Muscle of leg (tissue), 11 donors: ENCODE measurements around the gene CRB2. TPM values are rescaled to one million over a fixed set of nuclear protein-coding genes. Genes with fewer than 3 reads are reported as not detected.

Experiments used
- DNase-seq: peaks from one replicate; pipeline ENCODE4 v3.0.0; 2013
- H3K27ac ChIP-seq: one replicate; pipeline ENCODE4 v1.5.1; 2013; ENCODE audit warnings: mild to moderate bottlenecking, low read length, control low read depth
- H3K27me3 ChIP-seq: one replicate; pipeline ENCODE4 v1.6.1; 2013; ENCODE audit warnings: low read length; ENCODE audit not compliant: control insufficient read depth, insufficient read depth
- H3K36me3 ChIP-seq: one replicate; pipeline ENCODE4 v1.6.1; 2013; ENCODE audit warnings: low read length; ENCODE audit not compliant: control insufficient read depth, insufficient read depth
- H3K4me1 ChIP-seq: one replicate; pipeline ENCODE4 v1.6.1; 2013; ENCODE audit warnings: low read length; ENCODE audit not compliant: control insufficient read depth, insufficient read depth
- H3K4me3 ChIP-seq: one replicate; pipeline ENCODE4 v1.5.1; 2013; ENCODE audit warnings: low read length, control low read depth
- H3K9me3 ChIP-seq: replicated peaks from 2 replicates; pipeline ENCODE4 v1.6.1; 2013; ENCODE audit warnings: low read depth, low read length; ENCODE audit not compliant: control insufficient read depth
- WGBS: methylation state at CpG from one replicate; pipeline ENCODE4 v1.1.5; 2013; ENCODE audit warnings: missing lambda C conversion rate; ENCODE audit not compliant: insufficient coverage; 5-methylcytosine and 5-hydroxymethylcytosine counted together
- polyA plus RNA-seq, 8 donors: library from polyadenylated mRNA; unstranded; fragments of 120-200 nt; gene quantifications; one replicate each; pipeline versions ENCODE4 v1.2.1 to v1.2.3, GENCODE V29; 2013; ENCODE audit warnings: inconsistent platforms in 1 of 8, low replicate concordance in 1 of 8; ENCODE audit not compliant: insufficient read length in 8 of 8, insufficient read depth in 1 of 8
- total RNA-seq: library from RNA; stranded (reverse); fragments of 120-200 nt; gene quantifications from one replicate; pipeline ENCODE4 v1.2.4, GENCODE V29; 2013

The CRB2 gene
- total and polyA plus RNA-seq, 9 donors = 0.04 to 0.22 (median 0.15) TPM

GRCh38 chr9:123421186-123421585, 65.2 kb downstream of the CRB2 start:
- H3K27me3 ChIP-seq = no peaks in the 10 kb centered on the region
- DNase-seq = no peak
- no peak overlapping the region for H3K27ac ChIP-seq
- H3K4me1 ChIP-seq = peaks cover 2% of the 10 kb centered on the region
- H3K9me3 ChIP-seq = no peaks in the 10 kb centered on the region
- 86% methylated on average over 13 of the region's 13 CpGs for WGBS
- peaks cover 22% of the 10 kb centered on the region for H3K36me3 ChIP-seq
- H3K4me3 ChIP-seq = no peak overlapping the region

- DNase-seq = no peak
- Histone ChIP-seq H3K27me3 (no peaks in the 10 kb centered on the region), H3K9me3 (no peaks in the 10 kb centered on the region), H3K27ac (no peak overlapping the region), H3K36me3 (peaks cover 18% of the 10 kb centered on the region), H3K4me1 (peaks cover 2% of the 10 kb centered on the region), H3K4me3 (no peak overlapping the region)
- 88% methylated on average over 3 of the region's 8 CpGs for WGBS
These were observed 65.9 kb downstream of the CRB2 start for GRCh38 chr9:123421801-123422455.

DNA sequence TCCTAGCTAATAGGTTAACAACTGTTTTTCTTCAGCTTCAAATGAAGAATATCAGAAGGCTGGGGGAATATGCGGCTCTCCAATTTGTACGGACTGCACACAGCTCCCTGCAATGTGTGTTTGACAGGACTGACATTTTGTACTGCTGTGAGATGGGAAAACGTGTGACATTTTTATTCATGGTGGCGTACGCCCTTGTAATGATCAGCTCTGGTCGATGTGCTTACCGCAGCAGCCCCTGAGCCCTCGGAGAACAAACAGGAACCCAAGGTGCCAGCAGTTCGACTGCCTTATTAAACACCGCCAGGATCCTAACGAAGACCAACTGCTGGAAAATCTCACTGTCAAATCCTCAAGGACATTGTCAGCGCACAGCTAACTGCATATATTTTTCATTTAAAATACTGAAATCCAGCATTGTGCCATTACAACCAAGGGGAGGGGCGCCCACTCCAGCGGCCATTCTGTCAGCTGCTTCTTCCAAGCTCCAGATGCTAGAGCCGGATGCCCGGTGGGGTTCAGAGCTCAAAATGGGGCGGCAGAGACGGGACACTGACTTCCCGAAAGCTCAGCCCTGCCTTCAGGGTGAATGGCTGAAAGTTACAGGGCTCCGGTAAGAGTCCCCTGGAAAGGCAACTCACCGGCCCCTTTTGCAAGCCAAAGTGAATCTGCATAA, 66.8 kb downstream of the CRB2 start:
- DNase-seq = no peak
- peaks cover 2% of the 10 kb centered on the region for H3K4me1 ChIP-seq
- H3K36me3 ChIP-seq = peaks cover 18% of the 10 kb centered on the region
- H3K9me3 ChIP-seq = no peaks in the 10 kb centered on the region
- no peak overlapping the region for H3K27ac ChIP-seq
- H3K27me3 ChIP-seq = no peaks in the 10 kb centered on the region
- WGBS = 64% methylated on average over 17 of the region's 21 CpGs
- no peak overlapping the region for H3K4me3 ChIP-seq

DNA sequence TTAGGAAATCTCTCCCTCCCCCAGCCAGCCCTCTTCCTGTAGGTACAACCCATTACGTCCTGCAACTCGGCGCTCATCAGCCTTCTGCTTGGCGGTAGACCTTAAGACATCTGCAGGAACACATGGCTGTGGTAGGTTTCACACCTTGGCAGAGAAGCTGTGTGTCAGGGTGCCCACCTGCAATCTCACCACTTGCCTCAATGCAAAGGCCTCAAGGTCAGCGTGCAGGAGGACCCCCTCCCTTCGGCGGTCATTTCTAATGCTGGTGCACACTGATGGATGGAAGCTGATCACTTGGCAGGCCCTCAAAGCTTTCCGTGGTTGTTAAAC, 67.3 kb downstream of the CRB2 start:
- H3K4me3 ChIP-seq = no peak overlapping the region
- peaks cover 2% of the 10 kb centered on the region for H3K4me1 ChIP-seq
- 74% methylated on average over 7 of the region's 8 CpGs for WGBS
- no peak overlapping the region for H3K27ac ChIP-seq
- no peak for DNase-seq
- H3K27me3 ChIP-seq = no peaks in the 10 kb centered on the region
- peaks cover 18% of the 10 kb centered on the region for H3K36me3 ChIP-seq
- H3K9me3 ChIP-seq = no peaks in the 10 kb centered on the region

GRCh38 chr9:123424131-123424530, 68.1 kb downstream of the CRB2 start:
- H3K4me3 ChIP-seq = no peak overlapping the region
- H3K27me3 ChIP-seq = no peaks in the 10 kb centered on the region
- peaks cover 2% of the 10 kb centered on the region for H3K4me1 ChIP-seq
- 62% methylated on average over 5 of the region's 5 CpGs for WGBS
- peak; percentile 33 for DNase-seq
- H3K36me3 ChIP-seq = peaks cover 10% of the 10 kb centered on the region
- no peak overlapping the region for H3K27ac ChIP-seq
- H3K9me3 ChIP-seq = no peaks in the 10 kb centered on the region

- no peaks in the 10 kb centered on the region for H3K27me3 ChIP-seq
- no peak for DNase-seq
- H3K4me3 ChIP-seq = no peak overlapping the region
- peaks cover 9% of the 10 kb centered on the region for H3K36me3 ChIP-seq
- no peaks in the 10 kb centered on the region for H3K9me3 ChIP-seq
- H3K4me1 ChIP-seq = peaks cover 2% of the 10 kb centered on the region
- 70% methylated on average over 2 of the region's 6 CpGs for WGBS
- H3K27ac ChIP-seq = no peak overlapping the region
These were observed 68.7 kb downstream of the CRB2 start for GRCh38 chr9:123424552-123425225.

DNA sequence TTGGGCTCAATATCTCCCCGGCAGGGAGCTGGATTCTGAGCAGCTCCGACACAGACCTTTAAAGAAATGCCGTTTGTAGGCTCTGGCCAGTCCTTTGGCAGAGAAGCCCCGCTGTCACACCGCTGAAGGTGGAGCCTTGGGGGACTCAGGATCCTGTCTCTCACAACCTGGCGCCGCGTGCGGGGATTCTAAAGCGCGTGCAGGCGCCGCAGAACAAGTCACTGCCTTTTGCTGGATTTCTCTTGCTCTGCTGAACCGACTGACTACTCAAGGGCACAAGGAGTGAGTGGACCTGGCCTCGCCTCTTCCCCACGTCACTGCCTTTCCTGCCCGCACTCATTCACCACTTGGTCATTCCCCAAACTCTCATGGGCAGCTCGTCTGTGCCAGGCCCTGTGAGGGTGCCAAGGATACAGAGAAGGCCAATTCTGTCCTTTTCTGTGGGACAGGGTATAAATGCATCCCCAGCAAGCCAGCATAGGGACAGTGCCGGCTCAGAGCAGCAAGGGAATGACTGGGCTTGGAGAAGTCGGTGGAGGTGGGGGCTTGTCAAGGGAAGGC, 69.3 kb downstream of the CRB2 start:
- no peak for DNase-seq
- WGBS = 66% methylated on average over 15 of the region's 20 CpGs

DNA sequence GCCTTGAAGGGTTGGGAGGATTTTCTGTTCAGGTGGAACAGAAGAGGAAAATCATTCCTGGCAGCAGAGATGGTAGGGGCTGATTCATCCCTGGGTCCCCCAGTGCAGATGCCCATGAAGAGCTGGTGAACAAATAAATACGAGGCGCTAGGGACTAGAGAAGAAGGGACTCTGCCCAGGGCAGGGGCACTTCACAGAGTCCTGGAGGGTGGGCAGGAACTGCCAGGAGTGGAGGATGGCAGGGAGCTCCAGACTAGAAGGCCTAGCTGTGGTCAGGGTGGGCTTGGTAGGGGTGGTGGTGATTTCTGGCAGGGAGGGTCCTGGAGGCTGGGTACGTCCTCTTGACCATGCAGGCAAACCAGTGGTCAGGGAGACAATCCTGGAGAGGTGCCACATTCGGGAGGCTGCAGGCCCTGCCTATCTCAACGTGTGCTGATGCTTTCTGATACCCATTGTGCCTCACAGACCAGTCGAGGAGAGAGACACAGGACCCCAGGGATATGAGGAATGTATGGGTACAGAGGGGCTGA, 69.9 kb downstream of the CRB2 start:
- Histone ChIP-seq H3K36me3 (peaks cover 5% of the 10 kb centered on the region), H3K27ac (no peak overlapping the region), H3K9me3 (no peaks in the 10 kb centered on the region), H3K27me3 (no peaks in the 10 kb centered on the region), H3K4me1 (peaks cover 2% of the 10 kb centered on the region), H3K4me3 (no peak overlapping the region)
- DNase-seq = no peak
- WGBS = 84% methylated on average over 6 of the region's 6 CpGs

More for the DNA sequence above, 69.3 kb downstream of the CRB2 start:
- H3K27ac ChIP-seq = no peak overlapping the region
- H3K36me3 ChIP-seq = peaks cover 5% of the 10 kb centered on the region
- no peaks in the 10 kb centered on the region for H3K27me3 ChIP-seq
- H3K9me3 ChIP-seq = no peaks in the 10 kb centered on the region
- no peak overlapping the region for H3K4me3 ChIP-seq
- peaks cover 2% of the 10 kb centered on the region for H3K4me1 ChIP-seq

DNA sequence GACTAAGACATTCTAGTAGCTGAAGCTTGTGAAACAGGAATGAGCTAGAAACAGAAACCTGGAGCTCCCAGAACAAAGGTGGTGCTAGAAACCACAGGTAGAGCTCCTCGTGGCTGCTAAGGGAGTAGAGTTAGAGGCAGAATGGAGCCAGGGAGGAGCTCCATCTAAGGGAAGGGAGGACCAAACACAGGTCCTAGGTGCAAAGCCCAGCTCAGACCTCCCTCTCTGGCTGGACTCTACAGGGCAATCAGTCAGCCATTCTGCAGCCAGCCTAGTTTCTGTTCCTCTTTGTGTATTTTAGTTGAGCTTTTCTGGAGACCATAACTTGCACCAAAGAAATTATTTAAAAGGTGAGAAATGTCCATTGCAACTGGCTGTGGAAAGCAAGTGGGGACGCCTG, 70.4 kb downstream of the CRB2 start:
- peaks cover 5% of the 10 kb centered on the region for H3K36me3 ChIP-seq
- 55% methylated on average over 2 of the region's 2 CpGs for WGBS
- H3K4me3 ChIP-seq = no peak overlapping the region
- H3K9me3 ChIP-seq = no peaks in the 10 kb centered on the region
- H3K27me3 ChIP-seq = no peaks in the 10 kb centered on the region
- no peak for DNase-seq
- H3K4me1 ChIP-seq = peaks cover 2% of the 10 kb centered on the region
- no peak overlapping the region for H3K27ac ChIP-seq
